Keratinocyte (primary cell): Measurements from ENCODE around the gene USH2A.

ENCODE experiments used
- EZH2 ChIP-seq: IDR thresholded peaks from one replicate; pipeline ENCODE4 v1.6.1; 2012; ENCODE audit warnings: inconsistent platforms, mild to moderate bottlenecking, low read length, moderate library complexity
- TF ChIP-seq, protein P1 (sequence below), 3 experiments: IDR thresholded peaks in 1 of 3; conservative IDR thresholded peaks in 1 of 3; optimal IDR thresholded peaks in 1 of 3; 2 replicates in 2 of 3; 3 replicates in 1 of 3; pipeline versions ENCODE3 to v1.5.1; 2011; ENCODE audit warnings: low read length in 3 of 3, mild to moderate bottlenecking in 3 of 3, moderate library complexity in 2 of 3, control low read depth in 1 of 3, inconsistent platforms in 1 of 3; ENCODE audit not compliant: insufficient read depth in 2 of 3; ENCODE audit errors: extremely low read depth in 1 of 3

DNA sequence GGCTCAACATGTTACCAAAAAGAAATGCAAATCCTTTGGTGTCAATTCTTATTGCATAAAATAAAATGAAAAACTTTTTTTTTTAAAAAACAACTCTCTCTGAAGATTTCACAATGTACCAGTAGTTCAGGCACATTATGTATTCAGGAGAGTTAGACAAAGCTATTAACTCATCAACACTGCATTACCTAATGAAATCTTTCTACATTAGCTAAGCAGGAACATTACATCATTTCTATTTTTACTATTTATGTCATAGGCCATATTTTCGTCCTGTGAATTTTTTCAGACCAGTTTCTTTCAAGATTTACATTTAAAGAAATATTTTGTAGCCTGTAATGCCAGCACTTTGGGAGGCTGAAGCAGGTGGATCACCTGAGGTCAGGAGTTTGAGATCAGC, 366.2 kb downstream of the USH2A start:
- TF ChIP-seq, protein P1, sequence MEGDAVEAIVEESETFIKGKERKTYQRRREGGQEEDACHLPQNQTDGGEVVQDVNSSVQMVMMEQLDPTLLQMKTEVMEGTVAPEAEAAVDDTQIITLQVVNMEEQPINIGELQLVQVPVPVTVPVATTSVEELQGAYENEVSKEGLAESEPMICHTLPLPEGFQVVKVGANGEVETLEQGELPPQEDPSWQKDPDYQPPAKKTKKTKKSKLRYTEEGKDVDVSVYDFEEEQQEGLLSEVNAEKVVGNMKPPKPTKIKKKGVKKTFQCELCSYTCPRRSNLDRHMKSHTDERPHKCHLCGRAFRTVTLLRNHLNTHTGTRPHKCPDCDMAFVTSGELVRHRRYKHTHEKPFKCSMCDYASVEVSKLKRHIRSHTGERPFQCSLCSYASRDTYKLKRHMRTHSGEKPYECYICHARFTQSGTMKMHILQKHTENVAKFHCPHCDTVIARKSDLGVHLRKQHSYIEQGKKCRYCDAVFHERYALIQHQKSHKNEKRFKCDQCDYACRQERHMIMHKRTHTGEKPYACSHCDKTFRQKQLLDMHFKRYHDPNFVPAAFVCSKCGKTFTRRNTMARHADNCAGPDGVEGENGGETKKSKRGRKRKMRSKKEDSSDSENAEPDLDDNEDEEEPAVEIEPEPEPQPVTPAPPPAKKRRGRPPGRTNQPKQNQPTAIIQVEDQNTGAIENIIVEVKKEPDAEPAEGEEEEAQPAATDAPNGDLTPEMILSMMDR (optimal IDR thresholded peaks at IDR 0.05 in 1 of 3, IDR thresholded peaks at IDR 0.05 in 1 of 3, conservative IDR thresholded peaks at IDR 0.05 in 1 of 3; ENCODE audit: extremely low read depth in 1 of 3, insufficient read depth in 2 of 3, low read length in 3 of 3): no peak
- no peak for TF ChIP-seq EZH2
